ENCODE data around the gene ATP11A. TPM values are rescaled to one million over a fixed set of nuclear protein-coding genes. Genes with fewer than 3 reads are reported as not detected.
A peak's percentile ranks its signal among the peaks of the same experiment; 100 is the strongest.

Gene ATP11A
- polyA plus RNA-seq, 2 donors: 4.2 to 6.7 TPM

DNA sequence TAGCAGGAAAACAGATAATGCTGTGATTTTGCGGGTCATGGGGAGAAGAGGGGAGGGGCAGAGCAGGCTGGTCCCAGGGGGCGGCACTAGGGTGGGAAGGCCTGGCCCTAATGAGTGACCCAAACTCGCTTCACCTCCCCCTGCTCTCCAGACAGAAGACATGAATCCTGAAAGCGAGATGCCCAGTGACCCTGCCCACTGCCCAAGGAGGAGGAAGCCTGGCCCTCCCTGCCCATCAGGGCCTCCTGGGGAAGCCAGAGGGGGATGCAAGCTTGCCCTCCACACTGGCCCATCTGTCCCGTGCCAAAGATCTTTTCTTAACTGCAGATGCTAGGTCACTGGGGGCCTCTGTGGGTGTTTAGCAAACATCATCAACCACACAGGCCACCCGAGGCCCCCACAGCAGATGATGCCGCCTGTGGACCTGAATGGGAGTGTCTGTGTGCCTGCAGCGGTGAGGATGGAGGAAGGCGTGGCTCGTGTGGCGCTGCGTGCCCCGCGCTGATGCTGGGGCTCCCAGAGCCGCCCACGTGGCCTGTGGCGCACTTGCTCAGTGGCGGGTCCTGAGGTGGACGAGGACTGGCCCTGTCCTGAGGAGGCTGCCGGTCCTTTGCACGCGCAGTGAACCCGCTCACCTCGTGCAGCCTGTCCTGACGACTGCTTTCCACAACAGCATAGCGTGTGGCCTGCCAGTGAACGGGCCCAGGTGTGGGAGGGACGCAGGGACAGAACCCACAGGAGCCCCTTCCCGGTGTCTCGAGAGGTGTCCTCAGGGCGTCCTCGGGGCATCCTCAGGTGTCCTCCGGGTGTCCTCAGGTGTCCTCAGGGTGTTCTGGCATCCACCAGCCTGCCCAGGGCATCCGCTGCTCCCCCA, 198.6 kb downstream of the ATP11A start:
- H3K4me3 ChIP-seq (ENCODE audit: low read depth in 1 of 2, low read length in 2 of 2): no peak overlapping the region
- peaks cover 0 to 8% of the 10 kb centered on the region in 2 donors for H3K36me3 ChIP-seq (ENCODE audit: control insufficient read depth in 2 of 2, insufficient read depth in 2 of 2, low read length in 1 of 2)
- H3K9me3 ChIP-seq (ENCODE audit: control insufficient read depth in 2 of 2, insufficient read depth in 1 of 2, low read depth in 1 of 2, low read length in 1 of 2): no peaks in the 10 kb centered on the region
- WGBS, 2 donors: 89 to 90% methylated on average over 34 of the region's 34 CpGs
- no peaks in the 10 kb centered on the region for H3K27me3 ChIP-seq (ENCODE audit: control insufficient read depth in 1 of 2, insufficient read depth in 2 of 2, low read length in 2 of 2)
- no peak overlapping the region for H3K27ac ChIP-seq (ENCODE audit: low read depth in 2 of 2, low read length in 1 of 2)
- H3K4me1 ChIP-seq (ENCODE audit: control insufficient read depth in 2 of 2, insufficient read depth in 2 of 2, low read length in 1 of 2): peaks cover 5 to 14% of the 10 kb centered on the region in 2 donors

DNA sequence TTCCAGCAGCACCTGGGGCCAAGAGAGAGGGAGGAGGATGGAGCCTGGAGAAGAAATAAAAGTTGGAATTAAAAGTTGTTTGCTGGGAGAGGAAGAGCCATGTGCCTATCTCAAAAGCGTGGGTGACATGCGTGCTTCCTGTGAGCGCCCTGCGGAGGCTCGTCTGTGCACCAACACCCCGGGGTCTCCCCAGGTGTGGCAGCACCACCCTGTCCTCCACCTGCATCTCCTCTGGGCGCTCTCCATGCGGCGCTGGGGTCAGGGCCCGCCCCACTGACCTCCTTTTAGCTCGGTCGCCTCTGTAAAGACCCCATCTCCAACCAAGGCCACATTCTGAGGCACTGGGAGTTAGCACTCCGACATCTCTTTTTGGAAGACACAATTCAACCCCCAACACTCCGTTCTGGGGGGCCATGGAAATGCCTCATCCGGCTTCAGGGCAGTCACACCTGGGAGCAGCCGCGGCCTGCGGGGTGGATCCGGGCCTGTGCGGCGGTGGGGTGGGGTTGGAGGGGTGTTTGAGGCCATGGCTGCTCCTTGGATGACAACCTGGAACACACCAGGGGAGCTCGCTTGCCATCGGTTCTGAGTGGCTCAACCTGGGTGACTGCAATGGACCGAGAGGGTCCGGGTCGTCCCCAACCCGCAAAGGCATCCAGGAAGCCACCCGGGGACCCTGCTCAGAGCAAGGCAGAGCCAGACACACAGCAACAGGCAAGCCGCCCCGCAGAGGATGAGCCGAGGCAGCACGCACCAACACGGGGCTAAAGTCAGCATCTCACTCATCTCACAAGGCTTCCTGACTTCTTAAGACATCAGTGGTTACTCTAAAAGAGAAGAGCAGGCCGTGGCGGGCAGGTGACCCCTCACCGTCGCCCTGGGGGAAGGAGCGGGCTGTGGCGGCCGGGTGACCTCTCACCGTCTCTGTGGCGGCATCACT, 199.8 kb downstream of the ATP11A start:
- H3K9me3 ChIP-seq (ENCODE audit: control insufficient read depth in 2 of 2, insufficient read depth in 1 of 2, low read depth in 1 of 2, low read length in 1 of 2): no peaks in the 10 kb centered on the region
- H3K27me3 ChIP-seq (ENCODE audit: control insufficient read depth in 1 of 2, insufficient read depth in 2 of 2, low read length in 2 of 2): peaks cover 0 to 6% of the 10 kb centered on the region in 2 donors
- H3K27ac ChIP-seq (ENCODE audit: low read depth in 2 of 2, low read length in 1 of 2): no peak overlapping the region
- WGBS, 2 donors: 89 to 90% methylated on average over 41 to 42 of the region's 42 CpGs
- H3K36me3 ChIP-seq (ENCODE audit: control insufficient read depth in 2 of 2, insufficient read depth in 2 of 2, low read length in 1 of 2): peaks cover 0 to 8% of the 10 kb centered on the region in 2 donors
- H3K4me1 ChIP-seq (ENCODE audit: control insufficient read depth in 2 of 2, insufficient read depth in 2 of 2, low read length in 1 of 2): peaks cover 8 to 18% of the 10 kb centered on the region in 2 donors
- H3K4me3 ChIP-seq (ENCODE audit: low read depth in 1 of 2, low read length in 2 of 2): no peak overlapping the region

DNA sequence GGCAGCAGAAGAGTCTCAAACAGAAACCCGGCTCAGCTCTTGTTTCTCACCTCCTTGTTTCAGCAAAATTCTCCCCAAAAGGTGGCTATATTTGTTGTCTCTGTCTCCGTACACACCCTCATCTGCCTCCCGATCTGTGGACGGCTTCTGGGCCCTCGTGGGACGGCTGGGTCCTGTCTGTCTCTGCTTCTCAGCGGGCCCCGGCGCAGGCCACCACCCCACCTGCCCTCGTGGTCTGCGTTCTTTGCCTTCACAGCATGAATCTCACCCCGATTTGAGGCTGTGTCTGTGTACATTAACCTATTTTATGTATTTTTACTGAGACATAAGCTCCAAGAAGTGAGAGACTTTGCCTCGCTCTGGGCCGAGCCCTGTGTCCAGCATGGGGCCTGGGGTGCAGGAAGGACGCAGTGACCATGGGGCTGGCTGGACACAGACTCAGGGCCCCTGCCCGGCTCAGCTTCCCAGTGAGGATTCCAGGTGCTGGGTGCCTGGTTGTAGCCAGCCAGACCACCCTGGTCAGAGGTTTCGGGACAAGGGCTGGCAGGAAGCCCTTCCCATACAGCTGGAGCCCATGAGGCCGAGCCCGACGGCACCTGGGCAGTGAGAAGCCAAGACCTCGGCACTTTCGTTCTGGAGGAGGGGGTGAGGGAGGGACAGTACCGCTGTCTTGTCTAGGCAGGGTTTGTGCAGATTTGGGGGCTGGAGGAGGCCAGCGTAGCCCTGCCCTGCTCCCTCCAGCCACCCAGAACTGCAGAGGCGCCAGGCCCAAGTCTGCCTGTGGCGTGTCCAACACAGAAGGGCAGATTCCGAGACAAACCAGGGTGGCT, 200.7 kb downstream of the ATP11A start:
- Histone ChIP-seq H3K4me1 (ENCODE audit: control insufficient read depth in 2 of 2, insufficient read depth in 2 of 2, low read length in 1 of 2) (peaks cover 8 to 23% of the 10 kb centered on the region in 2 donors), H3K27me3 (ENCODE audit: control insufficient read depth in 1 of 2, insufficient read depth in 2 of 2, low read length in 2 of 2) (peaks cover 0 to 15% of the 10 kb centered on the region in 2 donors), H3K9me3 (ENCODE audit: control insufficient read depth in 2 of 2, insufficient read depth in 1 of 2, low read depth in 1 of 2, low read length in 1 of 2) (no peaks in the 10 kb centered on the region), H3K27ac (ENCODE audit: low read depth in 2 of 2, low read length in 1 of 2) (no peak overlapping the region), H3K4me3 (ENCODE audit: low read depth in 1 of 2, low read length in 2 of 2) (no peak overlapping the region), H3K36me3 (ENCODE audit: control insufficient read depth in 2 of 2, insufficient read depth in 2 of 2, low read length in 1 of 2) (no peaks in the 10 kb centered on the region)
- 92% methylated on average over 27 of the region's 27 CpGs for WGBS, 2 donors

DNA sequence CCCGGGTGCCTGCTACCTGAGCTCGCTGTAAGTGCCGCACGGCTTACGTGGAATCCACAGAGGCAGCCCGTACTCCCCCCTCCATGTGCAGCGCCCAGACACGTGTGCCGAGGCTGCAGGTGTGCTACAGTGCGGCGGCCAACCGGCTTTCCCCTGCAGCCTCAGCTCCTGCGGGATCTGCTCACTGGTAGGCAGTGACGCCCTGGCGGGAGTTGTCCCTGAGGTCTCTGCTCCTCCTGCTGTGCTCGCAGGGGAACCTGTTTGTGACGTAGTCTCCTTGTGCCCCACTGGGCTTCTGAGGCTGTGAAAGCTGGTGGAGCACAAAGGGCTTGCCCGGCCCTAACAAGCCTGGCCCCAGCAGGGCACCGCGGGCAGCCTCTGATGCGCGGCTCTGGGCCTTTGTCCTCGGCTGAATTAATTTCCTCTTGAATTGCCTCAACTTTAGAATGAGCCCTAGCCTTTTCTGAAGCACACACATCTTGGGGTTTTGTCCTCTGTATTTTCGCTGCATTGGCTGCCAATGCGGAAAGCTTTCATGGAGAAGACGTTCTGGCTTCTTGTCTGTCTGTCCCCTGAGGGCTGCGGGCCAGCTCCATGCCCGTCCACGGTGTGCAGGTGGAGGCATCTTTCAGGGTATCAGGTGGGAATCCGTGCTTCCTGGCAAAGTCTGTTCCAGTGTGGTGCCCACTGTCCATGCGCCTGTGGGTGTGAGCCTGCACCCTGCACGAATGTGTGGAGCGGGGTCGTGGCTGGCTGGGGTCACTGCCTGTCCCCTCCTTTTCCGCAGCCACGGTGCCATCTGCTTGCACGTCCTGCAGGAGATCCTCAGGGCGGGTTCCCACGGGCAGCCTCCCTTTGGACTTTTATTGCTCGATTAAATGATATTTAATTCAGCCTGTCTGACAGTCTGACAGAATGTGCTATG, 201.9 kb downstream of the ATP11A start:
- 55 to 64% methylated on average over 40 of the region's 40 CpGs for WGBS, 2 donors
- Histone ChIP-seq H3K27ac (ENCODE audit: low read depth in 2 of 2, low read length in 1 of 2) (no peak overlapping the region), H3K4me3 (ENCODE audit: low read depth in 1 of 2, low read length in 2 of 2) (no peak overlapping the region), H3K4me1 (ENCODE audit: control insufficient read depth in 2 of 2, insufficient read depth in 2 of 2, low read length in 1 of 2) (peaks cover 6 to 20% of the 10 kb centered on the region in 2 donors), H3K9me3 (ENCODE audit: control insufficient read depth in 2 of 2, insufficient read depth in 1 of 2, low read depth in 1 of 2, low read length in 1 of 2) (no peaks in the 10 kb centered on the region), H3K36me3 (ENCODE audit: control insufficient read depth in 2 of 2, insufficient read depth in 2 of 2, low read length in 1 of 2) (no peaks in the 10 kb centered on the region), H3K27me3 (ENCODE audit: control insufficient read depth in 1 of 2, insufficient read depth in 2 of 2, low read length in 2 of 2) (peaks cover 0 to 20% of the 10 kb centered on the region in 2 donors)

DNA sequence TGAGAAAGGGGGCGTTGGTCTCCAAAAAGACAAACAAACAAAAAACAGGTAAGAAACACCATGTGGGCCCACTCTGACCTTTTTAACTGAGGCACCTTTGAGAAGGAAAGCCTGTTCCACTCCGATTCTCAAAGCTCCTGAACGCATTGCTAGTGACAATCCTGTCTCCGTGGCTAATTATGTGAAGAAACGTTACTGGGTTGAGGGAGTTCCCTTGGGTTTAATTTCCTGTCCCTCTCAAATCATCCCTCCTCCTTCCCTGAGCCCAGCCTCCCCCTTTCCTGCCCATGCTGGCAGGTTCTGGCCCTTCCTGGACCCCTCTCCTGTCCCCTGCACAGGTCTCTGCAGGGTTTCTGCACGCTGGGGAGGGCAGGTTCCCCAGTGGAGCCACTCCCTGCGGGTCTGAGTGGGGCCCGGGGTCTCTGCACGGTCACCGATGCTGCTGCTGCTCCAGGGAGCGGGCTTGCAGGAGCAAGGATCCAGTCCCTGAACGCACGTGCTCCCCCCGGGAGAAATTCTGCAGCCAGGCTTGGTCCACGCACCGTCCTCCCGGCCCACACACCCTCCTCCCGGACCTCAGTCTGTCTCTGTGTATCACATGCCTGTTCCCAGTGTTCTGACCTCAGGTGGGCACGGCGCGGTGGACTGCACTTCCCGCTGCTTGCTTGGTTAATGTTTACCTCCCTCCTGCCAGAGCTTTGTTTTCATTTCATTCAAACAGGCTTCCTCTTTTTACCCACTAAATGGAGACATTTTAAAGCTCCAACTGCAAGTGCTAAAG, 202.8 kb downstream of the ATP11A start:
- Histone ChIP-seq H3K36me3 (ENCODE audit: control insufficient read depth in 2 of 2, insufficient read depth in 2 of 2, low read length in 1 of 2) (no peaks in the 10 kb centered on the region), H3K9me3 (ENCODE audit: control insufficient read depth in 2 of 2, insufficient read depth in 1 of 2, low read depth in 1 of 2, low read length in 1 of 2) (no peaks in the 10 kb centered on the region), H3K27ac (ENCODE audit: low read depth in 2 of 2, low read length in 1 of 2) (no peak overlapping the region), H3K27me3 (ENCODE audit: control insufficient read depth in 1 of 2, insufficient read depth in 2 of 2, low read length in 2 of 2) (peaks cover 0 to 21% of the 10 kb centered on the region in 2 donors), H3K4me1 (ENCODE audit: control insufficient read depth in 2 of 2, insufficient read depth in 2 of 2, low read length in 1 of 2) (peaks cover 6 to 20% of the 10 kb centered on the region in 2 donors), H3K4me3 (ENCODE audit: low read depth in 1 of 2, low read length in 2 of 2) (no peak overlapping the region)
- WGBS, 2 donors: 19 to 38% methylated on average over 21 to 22 of the region's 22 CpGs

DNA sequence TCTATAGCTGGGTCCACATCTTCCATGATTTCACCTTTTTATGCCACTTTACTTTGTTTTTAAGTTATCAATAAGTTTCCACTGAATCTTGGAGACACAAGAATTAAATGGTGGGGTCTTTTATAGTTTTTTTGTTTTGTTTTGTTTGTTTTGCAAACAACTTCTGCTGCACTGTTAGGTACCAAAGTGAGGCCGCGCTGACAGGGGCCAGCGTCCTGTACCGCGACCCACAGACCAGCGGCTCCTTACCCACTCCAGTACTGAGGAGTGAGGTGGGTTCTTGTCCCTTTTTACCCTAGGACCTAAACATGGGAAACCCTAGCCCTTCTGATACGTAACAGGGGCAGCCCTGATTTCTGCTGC, 203.3 kb downstream of the ATP11A start:
- Histone ChIP-seq H3K4me1 (ENCODE audit: control insufficient read depth in 2 of 2, insufficient read depth in 2 of 2, low read length in 1 of 2) (peaks cover 6 to 20% of the 10 kb centered on the region in 2 donors), H3K27ac (ENCODE audit: low read depth in 2 of 2, low read length in 1 of 2) (no peak overlapping the region), H3K36me3 (ENCODE audit: control insufficient read depth in 2 of 2, insufficient read depth in 2 of 2, low read length in 1 of 2) (no peaks in the 10 kb centered on the region), H3K27me3 (ENCODE audit: control insufficient read depth in 1 of 2, insufficient read depth in 2 of 2, low read length in 2 of 2) (peaks cover 0 to 21% of the 10 kb centered on the region in 2 donors), H3K4me3 (ENCODE audit: low read depth in 1 of 2, low read length in 2 of 2) (no peak overlapping the region), H3K9me3 (ENCODE audit: control insufficient read depth in 2 of 2, insufficient read depth in 1 of 2, low read depth in 1 of 2, low read length in 1 of 2) (no peaks in the 10 kb centered on the region)
- WGBS, 2 donors: 73 to 80% methylated on average over 7 of the region's 7 CpGs

DNA sequence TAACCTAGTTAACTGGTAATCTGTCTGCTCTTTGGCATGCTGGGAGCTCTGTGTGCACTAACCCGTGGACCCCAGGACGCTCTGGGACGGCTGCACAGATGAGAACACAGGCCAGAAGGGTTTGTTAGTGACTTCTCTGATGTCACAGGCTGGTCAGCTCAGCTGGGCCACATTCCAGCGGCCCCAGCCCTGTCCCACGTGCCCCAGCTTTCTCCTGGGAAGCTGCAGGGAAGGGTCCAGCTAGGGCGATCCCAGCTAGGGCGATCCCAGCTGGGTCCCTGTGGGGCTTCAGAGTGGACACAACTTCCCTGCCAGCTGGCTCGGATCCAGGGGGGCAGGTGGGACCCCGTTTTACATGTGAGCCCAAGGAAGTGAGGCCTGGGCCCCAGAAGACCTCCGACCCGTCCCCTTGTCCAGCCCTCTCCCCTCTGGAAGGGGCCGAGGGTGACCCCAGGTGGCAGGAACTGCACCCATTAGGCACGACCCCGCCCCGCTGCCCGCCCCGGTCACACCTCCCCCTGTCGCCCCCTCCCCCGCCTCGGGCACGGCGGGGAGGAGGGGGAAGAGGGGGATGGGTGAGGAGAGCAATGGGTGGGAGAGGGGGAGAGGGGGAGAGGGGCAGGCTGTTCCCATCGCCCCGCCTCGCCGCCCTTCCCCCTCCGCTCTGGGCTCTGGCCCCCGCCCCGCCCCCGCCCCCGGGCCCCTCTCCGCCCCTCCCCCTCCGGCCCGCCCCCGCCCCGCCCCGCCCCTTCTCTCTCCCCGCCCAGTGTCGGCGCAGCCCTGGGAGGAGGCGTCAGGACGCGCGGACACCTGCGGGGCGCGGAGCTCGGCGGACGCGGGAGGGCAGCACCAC, 204.0 kb downstream of the ATP11A start:
- Histone ChIP-seq H3K4me3 (ENCODE audit: low read depth in 1 of 2, low read length in 2 of 2) (peak overlapping the region in 1 of 2 donors; percentile 42), H3K9me3 (ENCODE audit: control insufficient read depth in 2 of 2, insufficient read depth in 1 of 2, low read depth in 1 of 2, low read length in 1 of 2) (no peaks in the 10 kb centered on the region), H3K36me3 (ENCODE audit: control insufficient read depth in 2 of 2, insufficient read depth in 2 of 2, low read length in 1 of 2) (no peaks in the 10 kb centered on the region), H3K4me1 (ENCODE audit: control insufficient read depth in 2 of 2, insufficient read depth in 2 of 2, low read length in 1 of 2) (peaks cover 6 to 18% of the 10 kb centered on the region in 2 donors), H3K27me3 (ENCODE audit: control insufficient read depth in 1 of 2, insufficient read depth in 2 of 2, low read length in 2 of 2) (peaks cover 0 to 21% of the 10 kb centered on the region in 2 donors), H3K27ac (ENCODE audit: low read depth in 2 of 2, low read length in 1 of 2) (no peak overlapping the region)
- 13 to 19% methylated on average over 18 to 31 of the region's 51 CpGs for WGBS, 2 donors
